Suppressor macrophage treated with lipopolysaccharide for 1 hour (primary cell): ENCODE measurements around the gene PDSS2.
"Not testable (repeated sequence)": the region's sequence is repeated elsewhere in the genome, so short reads cannot be mapped to it uniquely, and the experiment has no call there.

Source experiments
- DNase-seq, 3 donors: peaks; one replicate each; pipeline ENCODE4 v3.0.0-alpha.2; 2020 to 2022

PDSS2 gene

GRCh38 chr6:107209406-107210305, 249.7 kb downstream of the PDSS2 start:
- DNase-seq = no peak

- DNase-seq = no peak
Measured at GRCh38 chr6:107207251-107207873, 252.0 kb downstream of the PDSS2 start.

GRCh38 chr6:107205058-107205998, 254.0 kb downstream of the PDSS2 start:
- no peak for DNase-seq

GRCh38 chr6:107202876-107203468, 256.4 kb downstream of the PDSS2 start:
- DNase-seq = no peak

- DNase-seq = no peak
Measured at GRCh38 chr6:107198631-107199416, 260.5 kb downstream of the PDSS2 start.

- no peak for DNase-seq
Measured at GRCh38 chr6:107196152-107196551, 263.2 kb downstream of the PDSS2 start.

GRCh38 chr6:107194723-107195122, 264.6 kb downstream of the PDSS2 start:
- not testable (repeated sequence) for DNase-seq

- no peak for DNase-seq
Measured at GRCh38 chr6:107192830-107193229, 266.5 kb downstream of the PDSS2 start.

GRCh38 chr6:107187630-107188029, 271.7 kb downstream of the PDSS2 start:
- no peak for DNase-seq

GRCh38 chr6:107186047-107186446, 273.3 kb downstream of the PDSS2 start:
- no peak for DNase-seq

GRCh38 chr6:107185391-107185970, 273.9 kb downstream of the PDSS2 start:
- DNase-seq = no peak

GRCh38 chr6:107184435-107184834, 274.9 kb downstream of the PDSS2 start:
- no peak for DNase-seq

- DNase-seq = no peak
Measured at GRCh38 chr6:107180099-107180498, 279.3 kb downstream of the PDSS2 start.

GRCh38 chr6:107179004-107179403, 280.4 kb downstream of the PDSS2 start:
- DNase-seq = no peak

GRCh38 chr6:107173779-107174178, 285.6 kb downstream of the PDSS2 start:
- no peak for DNase-seq

GRCh38 chr6:107171513-107171912, 287.9 kb downstream of the PDSS2 start:
- DNase-seq = no peak

GRCh38 chr6:107164299-107164698, 295.1 kb downstream of the PDSS2 start:
- not testable (repeated sequence) for DNase-seq

- DNase-seq = no peak
Measured at GRCh38 chr6:107161521-107161920, 297.8 kb downstream of the PDSS2 start.

- DNase-seq = no peak
Measured at GRCh38 chr6:107156617-107157016, 302.7 kb downstream of the PDSS2 start.

- no peak for DNase-seq
Measured at GRCh38 chr6:107154801-107155160, 304.6 kb downstream of the PDSS2 start.

- no peak for DNase-seq
Measured at GRCh38 chr6:107154131-107154800, 305.1 kb downstream of the PDSS2 start.
